ENCODE data around the gene PLBD2. TPM values are rescaled to one million over a fixed set of nuclear protein-coding genes. Genes with fewer than 3 reads are reported as not detected.

Gene PLBD2
- 65.3 TPM for polyA plus RNA-seq (2013, experiment 1 of 2; ENCODE audit: insufficient read length)
- 55.4 TPM for polyA plus RNA-seq (2013, experiment 2 of 2; ENCODE audit: insufficient read length)

- peak; percentile 93 for DNase-seq
Measured at GRCh38 chr12:113358381-113359132, at the start of gene PLBD2. TSS of gene PLBD2 (plus strand) at chr12:113358587. CDS start at chr12:113358601, 14 bp downstream.

GRCh38 chr12:113310489-113310888, 47.9 kb upstream of the PLBD2 start:
- no peak for DNase-seq

GRCh38 chr12:113314121-113314529, 44.3 kb upstream of the PLBD2 start:
- DNase-seq, result peak; percentile 74

- no peak for DNase-seq
Measured at GRCh38 chr12:113315358-113315757, 43.0 kb upstream of the PLBD2 start.

- no peak for DNase-seq
Measured at GRCh38 chr12:113316155-113316554, 42.2 kb upstream of the PLBD2 start.

- DNase-seq, result no peak
Measured at GRCh38 chr12:113317122-113317521, 41.3 kb upstream of the PLBD2 start.

GRCh38 chr12:113318046-113318656, 40.2 kb upstream of the PLBD2 start:
- DNase-seq, result no peak

GRCh38 chr12:113318900-113319628, 39.3 kb upstream of the PLBD2 start:
- DNase-seq, result no peak

GRCh38 chr12:113320401-113320800, 38.0 kb upstream of the PLBD2 start:
- no peak for DNase-seq

- DNase-seq, result peak; percentile 70
Measured at GRCh38 chr12:113322343-113322742, 36.0 kb upstream of the PLBD2 start.

GRCh38 chr12:113325916-113326315, 32.5 kb upstream of the PLBD2 start:
- DNase-seq, result peak; percentile 71

- no peak for DNase-seq
Measured at GRCh38 chr12:113326775-113327395, 31.5 kb upstream of the PLBD2 start.

GRCh38 chr12:113328368-113328889, 30.0 kb upstream of the PLBD2 start:
- DNase-seq, result no peak

- DNase-seq, result no peak
Measured at GRCh38 chr12:113329022-113329790, 29.2 kb upstream of the PLBD2 start.

- no peak for DNase-seq
Measured at GRCh38 chr12:113329791-113330417, 28.5 kb upstream of the PLBD2 start.

- DNase-seq, result no peak
Measured at GRCh38 chr12:113330505-113330904, 27.9 kb upstream of the PLBD2 start.

GRCh38 chr12:113332688-113333417, 25.5 kb upstream of the PLBD2 start:
- DNase-seq, result no peak

- DNase-seq, result no peak
Measured at GRCh38 chr12:113333418-113333750, 25.0 kb upstream of the PLBD2 start.

GRCh38 chr12:113333877-113334785, 24.3 kb upstream of the PLBD2 start:
- DNase-seq, result no peak

Measured in fibroblast of skin of abdomen (primary cell).